Spleen (tissue), 7 donors: Measurements from ENCODE around the gene BABAM1.
A peak's percentile ranks its signal among the peaks of the same experiment; 100 is the strongest.

Experiments
- POLR2A ChIP-seq, 3 donors: fragments of 450-650 bp; IDR thresholded peaks; one replicate each; pipeline ENCODE4 v1.5.1; 2017; ENCODE audit warnings: antibody characterized with exemption in 3 of 3, mild to moderate bottlenecking in 1 of 3
- POLR2AphosphoS5 ChIP-seq, 3 donors: sonication (generic); formaldehyde crosslinking; IDR thresholded peaks; one replicate each; pipeline ENCODE4 v1.5.1; 2017; ENCODE audit warnings: antibody characterized with exemption in 3 of 3
- TF ChIP-seq, protein P1 (sequence below), 11 experiments: fragments of 200-600 bp in 7 of 11; fragments of 450-650 bp in 4 of 11; sonication (generic) in 4 of 11; IDR thresholded peaks in 8 of 11; conservative IDR thresholded peaks in 3 of 11; 1 replicate in 7 of 11; 2 replicates in 4 of 11; pipeline versions ENCODE4 v1.4.0 to v1.8.0; 2016 to 2021; ENCODE audit warnings: antibody characterized with exemption in 11 of 11, inconsistent platforms in 4 of 11, mild to moderate bottlenecking in 1 of 11
- donor health status: DM: no; HTN: no; CAD: no; lungs with moderate emphysema.
- donor health status: DM: no; HTN: no; CAD: no.
- donor health status: DM: no; HTN: no; CAD: no.

DNA sequence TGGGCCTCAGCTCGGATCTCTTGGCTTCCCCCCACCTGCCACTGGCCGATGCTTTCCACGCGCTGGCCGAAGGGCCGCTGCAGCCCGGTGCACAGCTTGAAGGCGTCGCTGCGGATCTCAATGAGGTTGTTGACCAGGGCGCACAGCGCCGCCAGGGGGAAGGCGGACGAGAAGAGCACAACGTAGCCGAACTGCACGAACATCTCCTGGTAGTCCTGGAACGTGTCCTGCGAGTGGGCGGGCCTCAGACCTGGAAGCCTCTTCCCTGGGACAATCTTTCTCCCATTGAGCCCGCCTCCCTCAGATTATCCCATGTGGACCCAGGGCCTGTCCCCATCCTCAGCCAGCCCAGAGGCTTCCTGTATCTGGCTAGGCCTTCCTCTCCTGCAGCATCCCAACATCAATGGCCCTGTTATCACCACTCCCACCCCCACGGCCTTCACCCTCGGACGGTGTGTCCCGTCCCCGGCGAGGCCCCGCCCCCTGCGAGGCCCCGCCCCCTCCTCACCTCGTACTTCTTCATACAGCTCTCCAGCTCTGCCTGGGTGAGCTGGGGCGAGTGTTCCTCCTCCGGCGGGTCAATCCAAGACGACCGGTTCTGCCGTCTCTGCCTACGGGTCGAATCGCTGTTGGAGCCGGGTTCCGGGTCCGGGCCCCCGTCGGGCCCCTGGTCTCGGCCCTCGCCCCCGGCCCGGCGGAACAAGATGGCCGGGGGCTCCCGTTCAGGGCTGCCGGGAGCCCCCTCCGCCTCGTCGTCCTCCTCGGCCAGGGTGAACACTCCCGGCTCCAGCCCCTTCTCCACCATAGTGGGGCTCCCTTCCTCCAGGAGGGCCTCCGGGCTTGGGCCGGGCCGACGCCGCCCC lies 60.6 kb downstream of the BABAM1 start:
- TF ChIP-seq, protein P1, sequence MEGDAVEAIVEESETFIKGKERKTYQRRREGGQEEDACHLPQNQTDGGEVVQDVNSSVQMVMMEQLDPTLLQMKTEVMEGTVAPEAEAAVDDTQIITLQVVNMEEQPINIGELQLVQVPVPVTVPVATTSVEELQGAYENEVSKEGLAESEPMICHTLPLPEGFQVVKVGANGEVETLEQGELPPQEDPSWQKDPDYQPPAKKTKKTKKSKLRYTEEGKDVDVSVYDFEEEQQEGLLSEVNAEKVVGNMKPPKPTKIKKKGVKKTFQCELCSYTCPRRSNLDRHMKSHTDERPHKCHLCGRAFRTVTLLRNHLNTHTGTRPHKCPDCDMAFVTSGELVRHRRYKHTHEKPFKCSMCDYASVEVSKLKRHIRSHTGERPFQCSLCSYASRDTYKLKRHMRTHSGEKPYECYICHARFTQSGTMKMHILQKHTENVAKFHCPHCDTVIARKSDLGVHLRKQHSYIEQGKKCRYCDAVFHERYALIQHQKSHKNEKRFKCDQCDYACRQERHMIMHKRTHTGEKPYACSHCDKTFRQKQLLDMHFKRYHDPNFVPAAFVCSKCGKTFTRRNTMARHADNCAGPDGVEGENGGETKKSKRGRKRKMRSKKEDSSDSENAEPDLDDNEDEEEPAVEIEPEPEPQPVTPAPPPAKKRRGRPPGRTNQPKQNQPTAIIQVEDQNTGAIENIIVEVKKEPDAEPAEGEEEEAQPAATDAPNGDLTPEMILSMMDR (IDR thresholded peaks at IDR 0.05 in 8 of 11, conservative IDR thresholded peaks at IDR 0.05 in 3 of 11) = peak in 1 of 11 experiments; percentile 11
- TF ChIP-seq POLR2A (IDR thresholded peaks at IDR 0.05) = no peak
- TF ChIP-seq POLR2AphosphoS5 (IDR thresholded peaks at IDR 0.05) = peak; percentile 33 to 42 (median 34)
